ENCODE data around the gene MRAS.

The MRAS gene

GRCh38 chr3:138348754-138349739, 668 bp downstream of the MRAS start:
- Mint-ChIP-seq H3K4me1 (peaks cover 27% of the 10 kb centered on the region), H3K4me3 (peak overlapping the region; percentile 84), H3K27ac (peak overlapping the region; percentile 48), H3K9me3 (no peaks in the 10 kb centered on the region), H3K27me3 (ENCODE audit: low read depth, poor library complexity) (peaks cover 15% of the 10 kb centered on the region), H3K36me3 (ENCODE audit: low read depth) (no peaks in the 10 kb centered on the region)
- peak; percentile 21 for DNase-seq
- no peak for TF ChIP-seq CTCF (IDR thresholded peaks at IDR 0.05)

- H3K4me1 Mint-ChIP-seq = peaks cover 27% of the 10 kb centered on the region
- TF ChIP-seq CTCF (IDR thresholded peaks at IDR 0.05) = no peak
- H3K4me3 Mint-ChIP-seq = peak overlapping the region; percentile 84
- H3K27me3 Mint-ChIP-seq (ENCODE audit: low read depth, poor library complexity) = peaks cover 13% of the 10 kb centered on the region
- H3K36me3 Mint-ChIP-seq (ENCODE audit: low read depth) = no peaks in the 10 kb centered on the region
- no peaks in the 10 kb centered on the region for H3K9me3 Mint-ChIP-seq
- peak; percentile 9 for DNase-seq
- peak overlapping the region; percentile 96 for H3K27ac Mint-ChIP-seq
These were observed 1.7 kb downstream of the MRAS start for GRCh38 chr3:138349926-138350665.

GRCh38 chr3:138351151-138351550, 2.8 kb downstream of the MRAS start:
- Mint-ChIP-seq H3K27ac (no peak overlapping the region), H3K9me3 (no peaks in the 10 kb centered on the region), H3K27me3 (ENCODE audit: low read depth, poor library complexity) (peaks cover 7% of the 10 kb centered on the region), H3K4me3 (no peak overlapping the region), H3K36me3 (ENCODE audit: low read depth) (peaks cover 6% of the 10 kb centered on the region), H3K4me1 (peaks cover 22% of the 10 kb centered on the region)
- DNase-seq = no peak
- TF ChIP-seq CTCF (IDR thresholded peaks at IDR 0.05) = no peak

GRCh38 chr3:138351916-138352550, 3.7 kb downstream of the MRAS start:
- H3K4me1 Mint-ChIP-seq = peaks cover 26% of the 10 kb centered on the region
- H3K4me3 Mint-ChIP-seq = no peak overlapping the region
- TF ChIP-seq CTCF (IDR thresholded peaks at IDR 0.05) = no peak
- peaks cover 6% of the 10 kb centered on the region for H3K36me3 Mint-ChIP-seq (ENCODE audit: low read depth)
- DNase-seq = no peak
- no peak overlapping the region for H3K27ac Mint-ChIP-seq
- peaks cover 6% of the 10 kb centered on the region for H3K27me3 Mint-ChIP-seq (ENCODE audit: low read depth, poor library complexity)
- no peaks in the 10 kb centered on the region for H3K9me3 Mint-ChIP-seq

- no peaks in the 10 kb centered on the region for H3K9me3 Mint-ChIP-seq
- H3K27me3 Mint-ChIP-seq (ENCODE audit: low read depth, poor library complexity) = peaks cover 6% of the 10 kb centered on the region
- no peak overlapping the region for H3K4me3 Mint-ChIP-seq
- H3K27ac Mint-ChIP-seq = no peak overlapping the region
- H3K36me3 Mint-ChIP-seq (ENCODE audit: low read depth) = peaks cover 6% of the 10 kb centered on the region
- TF ChIP-seq CTCF (IDR thresholded peaks at IDR 0.05) = no peak
- DNase-seq = no peak
- peaks cover 34% of the 10 kb centered on the region for H3K4me1 Mint-ChIP-seq
These were observed 6.0 kb downstream of the MRAS start for GRCh38 chr3:138354376-138354775.
